Stimulated activated naive CD8-positive, alpha-beta T cell treated with anti-CD3 and anti-CD28 coated beads, Interleukin-15, Interleukin-2, amounts not matched to agents 100 ng/mL and 50 ng/mL, for 24 hours (primary cell): ENCODE results near the gene DHFR.

ENCODE experiments used
- H3K27ac Mint-ChIP-seq: one replicate; pipeline ENCODE4 v1.8.0; 2021; ENCODE audit warnings: mild to moderate bottlenecking, mixed read lengths
- H3K27me3 Mint-ChIP-seq: one replicate; pipeline ENCODE4 v1.8.0; 2021; ENCODE audit warnings: mixed read lengths
- H3K36me3 Mint-ChIP-seq: one replicate; pipeline ENCODE4 v1.8.0; 2021; ENCODE audit warnings: low read depth, mixed read lengths
- H3K4me1 Mint-ChIP-seq: one replicate; pipeline ENCODE4 v1.8.0; 2021; ENCODE audit warnings: low read depth, mixed read lengths
- H3K4me3 Mint-ChIP-seq: one replicate; pipeline ENCODE4 v1.8.0; 2021; ENCODE audit warnings: mild to moderate bottlenecking, mixed read lengths
- H3K9me3 Mint-ChIP-seq: one replicate; pipeline ENCODE4 v1.8.0; 2021; ENCODE audit warnings: mixed read lengths

The DHFR gene

DNA sequence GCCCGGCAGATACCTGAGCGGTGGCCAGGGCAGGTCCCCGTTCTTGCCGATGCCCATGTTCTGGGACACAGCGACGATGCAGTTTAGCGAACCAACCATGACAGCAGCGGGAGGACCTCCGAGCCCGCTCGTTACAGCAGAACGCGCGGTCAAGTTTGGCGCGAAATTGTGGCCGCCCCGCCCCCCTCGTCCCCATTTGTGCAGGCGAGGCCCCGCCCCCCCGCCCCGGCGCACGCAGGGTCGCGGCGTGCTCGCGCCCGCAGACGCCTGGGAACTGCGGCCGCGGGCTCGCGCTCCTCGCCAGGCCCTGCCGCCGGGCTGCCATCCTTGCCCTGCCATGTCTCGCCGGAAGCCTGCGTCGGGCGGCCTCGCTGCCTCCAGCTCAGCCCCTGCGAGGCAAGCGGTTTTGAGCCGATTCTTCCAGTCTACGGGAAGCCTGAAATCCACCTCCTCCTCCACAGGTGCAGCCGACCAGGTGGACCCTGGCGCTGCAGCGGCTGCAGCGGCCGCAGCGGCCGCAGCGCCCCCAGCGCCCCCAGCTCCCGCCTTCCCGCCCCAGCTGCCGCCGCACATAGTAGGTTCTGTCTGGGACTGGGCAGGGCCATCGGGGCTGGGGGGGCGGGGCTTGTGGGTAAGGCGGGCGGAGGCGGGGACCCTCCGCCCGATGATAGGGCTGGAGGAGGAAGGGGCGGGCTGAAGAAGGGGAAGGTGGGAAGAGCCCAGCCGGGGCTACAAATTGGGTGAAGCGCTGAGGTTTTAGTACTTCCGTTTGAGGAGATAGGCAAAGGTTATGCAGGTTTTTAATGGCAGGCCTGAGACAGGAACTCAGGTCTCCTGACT is at the start of gene DHFR, which contains the start of gene MSH3:
TSS of gene DHFR (minus strand) at position 593 of the 840 bp plus-strand sequence. CDS start at position 99, 494 bp downstream.
TSS of gene MSH3 (plus strand) at position 262 of the 840 bp plus-strand sequence. CDS start at position 338, 76 bp downstream.
- peak within 1 kb of the TSS; percentile 87 for H3K4me3 Mint-ChIP-seq
- peak within 1 kb of the TSS; percentile 94 for H3K27ac Mint-ChIP-seq
- H3K27me3 Mint-ChIP-seq = no peaks in the 10 kb centered on the region
- peaks cover 34% of the 10 kb centered on the region for H3K4me1 Mint-ChIP-seq
- peaks cover 44% of the 10 kb centered on the region for H3K36me3 Mint-ChIP-seq
- no peaks in the 10 kb centered on the region for H3K9me3 Mint-ChIP-seq

DNA sequence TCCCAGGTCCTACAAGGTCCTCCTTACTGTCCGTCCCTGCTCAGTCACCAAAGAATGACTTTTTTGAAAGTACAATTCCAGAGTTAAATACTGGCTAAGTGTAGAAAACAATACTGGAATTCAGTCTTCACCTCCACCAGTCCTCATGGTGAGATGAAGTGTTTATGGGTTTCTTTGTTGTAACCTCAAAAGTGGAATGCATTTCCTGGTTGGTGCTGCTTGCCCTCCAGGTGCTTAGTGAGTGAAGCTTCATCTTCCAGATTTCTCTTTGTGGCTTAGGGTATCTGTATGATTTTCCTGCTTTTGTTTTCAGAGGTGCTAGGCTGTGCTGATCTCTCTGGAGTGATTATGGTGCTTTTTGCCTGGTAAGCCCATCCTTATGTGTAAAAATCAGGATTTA is 49.4 kb upstream of the DHFR start:
- peaks cover 57% of the 10 kb centered on the region for H3K36me3 Mint-ChIP-seq
- H3K27ac Mint-ChIP-seq = no peak overlapping the region
- H3K4me1 Mint-ChIP-seq = peaks cover 24% of the 10 kb centered on the region
- no peaks in the 10 kb centered on the region for H3K27me3 Mint-ChIP-seq
- no peak overlapping the region for H3K4me3 Mint-ChIP-seq
- no peaks in the 10 kb centered on the region for H3K9me3 Mint-ChIP-seq

- Mint-ChIP-seq H3K27ac (no peak overlapping the region), H3K4me1 (peaks cover 24% of the 10 kb centered on the region), H3K4me3 (no peak overlapping the region), H3K9me3 (no peaks in the 10 kb centered on the region), H3K36me3 (peaks cover 53% of the 10 kb centered on the region), H3K27me3 (no peaks in the 10 kb centered on the region)
These were observed 49.0 kb upstream of the DHFR start for GRCh38 chr5:80703747-80704146.

GRCh38 chr5:80703291-80703690 is 48.5 kb upstream of the DHFR start:
- H3K36me3 Mint-ChIP-seq = peaks cover 53% of the 10 kb centered on the region

DNA sequence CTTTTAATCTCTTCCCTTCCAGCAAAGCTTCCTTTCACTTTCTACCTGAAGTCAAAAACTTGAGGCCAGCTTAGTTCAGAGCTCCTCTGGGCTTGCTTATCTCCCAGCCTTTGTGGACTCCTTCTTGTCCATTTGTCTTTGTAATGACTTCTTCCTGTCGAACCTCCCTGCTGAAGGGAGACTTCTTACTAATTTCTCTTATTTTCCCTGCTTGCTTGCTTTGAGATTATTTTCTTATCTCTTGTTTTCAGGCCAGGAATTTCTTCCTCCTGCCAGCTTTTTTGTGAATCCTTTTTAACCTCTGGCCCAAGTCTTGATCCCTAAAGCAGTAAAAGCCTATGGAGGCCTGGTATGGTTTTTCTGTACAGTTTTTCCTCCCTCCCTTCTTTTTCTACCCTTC is 46.8 kb upstream of the DHFR start:
- Mint-ChIP-seq H3K4me3 (no peak overlapping the region), H3K36me3 (peaks cover 54% of the 10 kb centered on the region), H3K27ac (no peak overlapping the region), H3K9me3 (no peaks in the 10 kb centered on the region), H3K4me1 (peaks cover 24% of the 10 kb centered on the region), H3K27me3 (no peaks in the 10 kb centered on the region)

More at GRCh38 chr5:80703291-80703690, 48.5 kb upstream of the DHFR start:
- Mint-ChIP-seq H3K27ac (no peak overlapping the region), H3K27me3 (no peaks in the 10 kb centered on the region), H3K4me1 (peaks cover 24% of the 10 kb centered on the region), H3K4me3 (no peak overlapping the region), H3K9me3 (no peaks in the 10 kb centered on the region)

- H3K9me3 Mint-ChIP-seq = no peaks in the 10 kb centered on the region
These were observed 43.6 kb upstream of the DHFR start for GRCh38 chr5:80698369-80698768.

DNA sequence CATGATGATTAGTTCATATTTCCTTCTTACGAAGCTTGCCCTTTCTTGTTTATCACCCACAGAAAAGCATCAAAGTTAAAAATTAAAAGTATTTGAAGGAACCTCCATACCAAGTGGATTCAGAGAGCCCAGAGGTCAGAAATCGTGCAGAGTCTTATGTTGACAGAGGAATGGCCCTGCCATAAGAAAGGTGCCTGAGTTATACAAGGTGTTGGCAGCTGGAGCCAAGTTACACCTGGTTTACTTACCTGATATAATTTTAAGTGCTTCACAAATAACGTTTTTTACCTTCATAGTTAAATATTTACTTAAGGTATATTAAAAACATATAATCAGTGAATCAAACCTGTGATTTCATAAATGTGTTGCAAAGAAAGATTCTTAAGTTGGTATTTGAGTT is 42.3 kb upstream of the DHFR start:
- no peaks in the 10 kb centered on the region for H3K9me3 Mint-ChIP-seq
- no peak overlapping the region for H3K27ac Mint-ChIP-seq
- H3K36me3 Mint-ChIP-seq = peaks cover 44% of the 10 kb centered on the region
- no peak overlapping the region for H3K4me3 Mint-ChIP-seq
- no peaks in the 10 kb centered on the region for H3K27me3 Mint-ChIP-seq
- H3K4me1 Mint-ChIP-seq = peaks cover 20% of the 10 kb centered on the region

More at GRCh38 chr5:80698369-80698768, 43.6 kb upstream of the DHFR start:
- no peak overlapping the region for H3K27ac Mint-ChIP-seq
- peaks cover 47% of the 10 kb centered on the region for H3K36me3 Mint-ChIP-seq
- peaks cover 22% of the 10 kb centered on the region for H3K4me1 Mint-ChIP-seq
- H3K27me3 Mint-ChIP-seq = no peaks in the 10 kb centered on the region
- no peak overlapping the region for H3K4me3 Mint-ChIP-seq

- Mint-ChIP-seq H3K4me3 (no peak overlapping the region), H3K36me3 (peaks cover 38% of the 10 kb centered on the region), H3K27ac (no peak overlapping the region), H3K27me3 (no peaks in the 10 kb centered on the region), H3K9me3 (no peaks in the 10 kb centered on the region), H3K4me1 (peaks cover 20% of the 10 kb centered on the region)
These were observed 41.7 kb upstream of the DHFR start for GRCh38 chr5:80696450-80696849.

DNA sequence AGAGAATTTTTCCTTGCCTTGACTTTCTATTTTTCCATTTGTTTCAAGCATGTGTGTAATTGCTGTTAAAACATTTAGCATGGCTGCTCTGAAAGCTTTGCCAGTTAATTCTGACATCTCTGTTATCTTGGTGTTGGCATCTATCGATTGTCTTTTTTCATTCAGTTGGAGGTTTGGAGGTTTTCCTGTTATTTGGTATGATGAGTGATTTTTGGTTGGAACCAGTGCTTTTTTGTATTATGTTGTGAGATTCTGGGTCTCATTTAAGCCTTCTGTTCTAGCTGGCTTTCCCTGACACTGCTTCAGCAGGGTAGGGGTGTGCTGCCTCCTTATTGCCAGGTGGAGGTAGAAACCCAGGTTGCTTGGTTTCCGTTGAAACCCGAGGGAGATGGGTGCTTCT is 40.9 kb upstream of the DHFR start:
- H3K9me3 Mint-ChIP-seq = no peaks in the 10 kb centered on the region
- peaks cover 34% of the 10 kb centered on the region for H3K36me3 Mint-ChIP-seq
- H3K27me3 Mint-ChIP-seq = no peaks in the 10 kb centered on the region
- H3K4me3 Mint-ChIP-seq = no peak overlapping the region
- peaks cover 20% of the 10 kb centered on the region for H3K4me1 Mint-ChIP-seq
- H3K27ac Mint-ChIP-seq = no peak overlapping the region

- H3K4me3 Mint-ChIP-seq = no peak overlapping the region
These were observed 34.8 kb upstream of the DHFR start for GRCh38 chr5:80689627-80690026.

DNA sequence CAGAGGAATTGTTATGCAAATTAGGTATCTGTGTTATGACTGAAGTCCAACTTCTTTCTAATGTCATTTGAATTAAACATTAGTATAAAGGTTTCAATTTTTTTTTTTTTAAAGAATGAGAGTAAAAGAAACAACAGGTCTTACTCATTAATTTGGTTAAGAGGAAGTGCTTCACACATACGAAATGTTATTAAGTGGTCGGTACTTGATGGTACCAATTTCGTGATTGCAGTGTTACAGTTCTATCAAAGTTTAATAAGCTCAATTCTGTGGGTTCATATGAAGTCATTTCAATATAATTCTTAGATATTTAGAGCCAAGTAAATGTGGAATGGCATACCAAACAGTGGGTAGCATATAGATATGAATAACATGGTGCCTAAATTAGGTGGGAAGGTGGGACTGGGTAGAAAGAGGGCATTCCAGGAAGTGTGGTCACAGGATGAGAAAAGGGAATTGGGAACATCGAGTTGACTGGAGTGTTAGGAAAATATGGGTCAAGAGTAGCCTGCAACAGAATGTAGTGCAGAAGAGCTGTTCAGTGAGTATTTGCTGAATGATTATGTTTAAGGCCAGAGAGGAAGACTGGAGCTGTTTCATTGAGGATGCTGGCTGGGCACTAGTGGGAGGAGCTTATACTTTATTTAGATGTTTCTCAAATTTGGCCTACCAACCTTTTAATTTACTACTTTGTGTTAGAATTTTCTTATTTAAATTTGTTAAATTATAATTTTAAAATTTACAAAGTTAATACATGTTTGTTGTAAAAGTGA is 34.1 kb upstream of the DHFR start:
- peak overlapping the region; percentile 72 for H3K27ac Mint-ChIP-seq
- no peaks in the 10 kb centered on the region for H3K27me3 Mint-ChIP-seq
- H3K36me3 Mint-ChIP-seq = peaks cover 38% of the 10 kb centered on the region
- H3K4me3 Mint-ChIP-seq = no peak overlapping the region
- H3K9me3 Mint-ChIP-seq = no peaks in the 10 kb centered on the region
- peaks cover 27% of the 10 kb centered on the region for H3K4me1 Mint-ChIP-seq

More at GRCh38 chr5:80689627-80690026, 34.8 kb upstream of the DHFR start:
- Mint-ChIP-seq H3K4me1 (peaks cover 27% of the 10 kb centered on the region), H3K36me3 (peaks cover 34% of the 10 kb centered on the region), H3K27ac (no peak overlapping the region), H3K27me3 (no peaks in the 10 kb centered on the region), H3K9me3 (no peaks in the 10 kb centered on the region)

GRCh38 chr5:80686757-80687156 is 32.0 kb upstream of the DHFR start:
- Mint-ChIP-seq H3K9me3 (no peaks in the 10 kb centered on the region), H3K36me3 (peaks cover 51% of the 10 kb centered on the region), H3K4me3 (no peak overlapping the region), H3K27ac (no peak overlapping the region), H3K4me1 (peaks cover 27% of the 10 kb centered on the region), H3K27me3 (no peaks in the 10 kb centered on the region)

- Mint-ChIP-seq H3K9me3 (no peaks in the 10 kb centered on the region), H3K4me1 (no peaks in the 10 kb centered on the region), H3K27me3 (no peaks in the 10 kb centered on the region), H3K36me3 (peaks cover 65% of the 10 kb centered on the region), H3K4me3 (no peak overlapping the region), H3K27ac (no peak overlapping the region)
These were observed 21.9 kb upstream of the DHFR start for GRCh38 chr5:80676706-80677105.

DNA sequence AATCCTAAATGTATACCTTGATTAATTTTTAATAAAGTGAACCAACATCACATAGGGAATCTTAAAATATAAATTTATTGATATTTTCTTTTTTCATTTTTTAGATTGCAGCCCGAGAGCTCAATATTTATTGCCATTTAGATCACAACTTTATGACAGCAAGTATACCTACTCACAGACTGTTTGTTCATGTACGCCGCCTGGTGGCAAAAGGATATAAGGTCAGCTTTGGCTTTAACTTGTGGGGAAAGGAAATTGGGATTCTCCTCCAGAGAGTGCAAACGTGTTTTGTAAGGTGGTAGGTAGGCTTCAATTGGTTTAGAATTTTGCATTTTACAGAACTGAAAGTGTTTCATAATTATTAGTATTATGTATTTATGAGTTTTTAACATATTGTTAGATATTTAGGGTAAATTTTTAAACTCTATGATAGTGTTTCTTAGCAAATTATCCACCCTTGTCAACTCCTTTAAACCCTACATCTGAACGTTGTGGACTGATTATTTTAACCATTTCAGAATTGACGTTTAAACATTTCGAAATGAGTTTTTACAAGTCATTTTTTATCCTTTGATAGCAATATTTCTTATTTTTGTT is 17.5 kb upstream of the DHFR start:
- no peaks in the 10 kb centered on the region for H3K27me3 Mint-ChIP-seq
- H3K36me3 Mint-ChIP-seq = peaks cover 66% of the 10 kb centered on the region
- H3K4me1 Mint-ChIP-seq = no peaks in the 10 kb centered on the region
- no peak overlapping the region for H3K27ac Mint-ChIP-seq
- no peaks in the 10 kb centered on the region for H3K9me3 Mint-ChIP-seq
- no peak overlapping the region for H3K4me3 Mint-ChIP-seq
